ENCODE measurements around the gene GABBR2. TPM values are rescaled to one million over a fixed set of nuclear protein-coding genes. Genes with fewer than 3 reads are reported as not detected.

GABBR2 gene
- polyA plus RNA-seq, 1 donor (not counting 4 experiments of a cell fraction or from before 2014, with no cell fraction given) = 0.01 TPM

DNA sequence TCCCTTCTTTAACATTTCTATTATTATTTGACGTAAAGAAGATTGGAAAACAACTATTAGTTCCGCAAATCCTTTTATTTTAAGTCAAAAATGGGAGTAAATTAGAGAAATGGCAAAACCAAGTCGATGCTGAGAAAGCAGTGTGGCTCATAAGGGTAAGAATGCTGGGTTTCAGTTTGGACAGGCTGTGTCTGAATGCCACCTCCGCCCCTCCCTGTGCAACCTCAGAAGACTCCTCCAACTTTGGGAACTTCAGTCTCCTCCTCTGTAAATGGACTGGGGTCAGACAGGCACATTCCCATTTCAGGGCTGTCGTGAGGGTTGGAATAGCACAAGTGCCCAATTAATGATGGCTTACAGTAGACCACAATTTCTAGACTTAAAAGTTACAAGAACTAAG, 154.0 kb downstream of the GABBR2 start:
- H4K20me1 ChIP-seq (ENCODE audit: control insufficient read depth, extremely low read depth, insufficient read depth, low read length) = no peaks in the 10 kb centered on the region
- dilution Hi-C loops (cut with MboI; ENCODE audit: extremely low pct_ligation_motif_present, low sequenced_read_pairs) = no loop called here
- H3K27me3 ChIP-seq (ENCODE audit: control insufficient read depth, extremely low read depth, insufficient read depth, low read length) = peaks cover 7% of the 10 kb centered on the region
- no peaks in the 10 kb centered on the region for H3K9me1 ChIP-seq (ENCODE audit: control insufficient read depth, extremely low read depth, insufficient read depth, low read length)
- DNase-seq (ENCODE audit: low read depth, low spot score) = no peak
- H2AFZ ChIP-seq (ENCODE audit: control insufficient read depth, low read length) = no peak overlapping the region
- no peak for FAIRE-seq
- H3K36me3 ChIP-seq (ENCODE audit: control insufficient read depth in 2 of 2, extremely low read depth in 1 of 2, insufficient read depth in 2 of 2, low read length in 2 of 2) = no peaks in the 10 kb centered on the region
- TF ChIP-seq, protein P1, sequence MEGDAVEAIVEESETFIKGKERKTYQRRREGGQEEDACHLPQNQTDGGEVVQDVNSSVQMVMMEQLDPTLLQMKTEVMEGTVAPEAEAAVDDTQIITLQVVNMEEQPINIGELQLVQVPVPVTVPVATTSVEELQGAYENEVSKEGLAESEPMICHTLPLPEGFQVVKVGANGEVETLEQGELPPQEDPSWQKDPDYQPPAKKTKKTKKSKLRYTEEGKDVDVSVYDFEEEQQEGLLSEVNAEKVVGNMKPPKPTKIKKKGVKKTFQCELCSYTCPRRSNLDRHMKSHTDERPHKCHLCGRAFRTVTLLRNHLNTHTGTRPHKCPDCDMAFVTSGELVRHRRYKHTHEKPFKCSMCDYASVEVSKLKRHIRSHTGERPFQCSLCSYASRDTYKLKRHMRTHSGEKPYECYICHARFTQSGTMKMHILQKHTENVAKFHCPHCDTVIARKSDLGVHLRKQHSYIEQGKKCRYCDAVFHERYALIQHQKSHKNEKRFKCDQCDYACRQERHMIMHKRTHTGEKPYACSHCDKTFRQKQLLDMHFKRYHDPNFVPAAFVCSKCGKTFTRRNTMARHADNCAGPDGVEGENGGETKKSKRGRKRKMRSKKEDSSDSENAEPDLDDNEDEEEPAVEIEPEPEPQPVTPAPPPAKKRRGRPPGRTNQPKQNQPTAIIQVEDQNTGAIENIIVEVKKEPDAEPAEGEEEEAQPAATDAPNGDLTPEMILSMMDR (optimal IDR thresholded peaks at IDR 0.05 in 1 of 3, IDR thresholded peaks at IDR 0.05 in 1 of 3, conservative IDR thresholded peaks at IDR 0.05 in 1 of 3; ENCODE audit: extremely low read depth in 1 of 3, insufficient read depth in 2 of 3, low read length in 3 of 3) = no peak
- no peak for TF ChIP-seq EZH2 (IDR thresholded peaks at IDR 0.05; ENCODE audit: low read length)
- H3K4me1 ChIP-seq (ENCODE audit: control insufficient read depth, extremely low read depth, insufficient read depth, low read length) = no peaks in the 10 kb centered on the region
- no peak overlapping the region for H3K4me2 ChIP-seq (ENCODE audit: control insufficient read depth, extremely low read depth, insufficient read depth, low read depth, low read length)
- no peaks in the 10 kb centered on the region for H3K9me3 ChIP-seq (ENCODE audit: control insufficient read depth, low read depth, low read length)
- no peak overlapping the region for H3K27ac ChIP-seq (ENCODE audit: control insufficient read depth, insufficient read depth, low read length)
- H3K79me2 ChIP-seq (ENCODE audit: control insufficient read depth, insufficient read depth, low read length) = no peaks in the 10 kb centered on the region
- no peak overlapping the region for H3K4me3 ChIP-seq (ENCODE audit: control insufficient read depth in 2 of 3, extremely low read depth in 1 of 3, insufficient read depth in 2 of 3, low read depth in 1 of 3, low read length in 3 of 3)
- no peak overlapping the region for H3K9ac ChIP-seq (ENCODE audit: control insufficient read depth, extremely low read depth, insufficient read depth, low read length)

DNA sequence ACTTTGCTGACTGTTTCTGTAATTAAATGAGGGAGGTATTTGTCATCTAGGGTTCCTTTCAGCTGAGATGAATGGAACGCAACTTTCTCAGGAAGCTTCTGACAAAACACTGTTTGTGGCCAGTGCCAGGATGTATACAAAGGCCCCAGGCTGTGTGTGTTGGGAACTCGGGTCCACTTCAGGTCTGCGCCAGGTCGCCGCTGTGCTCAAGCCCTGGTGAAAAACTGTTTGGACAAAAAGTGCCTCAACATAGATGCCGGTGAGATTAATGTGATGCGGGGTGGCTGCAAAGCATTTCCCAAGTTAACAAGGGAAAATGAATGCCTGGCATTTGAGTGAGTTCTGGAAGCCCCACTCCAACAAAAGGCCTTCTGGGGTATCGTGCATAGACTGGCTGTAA, 156.4 kb downstream of the GABBR2 start:
- dilution Hi-C loops (cut with MboI; ENCODE audit: extremely low pct_ligation_motif_present, low sequenced_read_pairs) = no loop called here
- no peak for DNase-seq (ENCODE audit: low read depth, low spot score)
- H3K4me3 ChIP-seq (ENCODE audit: control insufficient read depth in 2 of 3, extremely low read depth in 1 of 3, insufficient read depth in 2 of 3, low read depth in 1 of 3, low read length in 3 of 3) = no peak overlapping the region
- no peaks in the 10 kb centered on the region for H4K20me1 ChIP-seq (ENCODE audit: control insufficient read depth, extremely low read depth, insufficient read depth, low read length)
- H3K27me3 ChIP-seq (ENCODE audit: control insufficient read depth, extremely low read depth, insufficient read depth, low read length) = peaks cover 12% of the 10 kb centered on the region
- H3K9me1 ChIP-seq (ENCODE audit: control insufficient read depth, extremely low read depth, insufficient read depth, low read length) = no peaks in the 10 kb centered on the region
- no peaks in the 10 kb centered on the region for H3K9me3 ChIP-seq (ENCODE audit: control insufficient read depth, low read depth, low read length)
- no peak for FAIRE-seq
- H3K27ac ChIP-seq (ENCODE audit: control insufficient read depth, insufficient read depth, low read length) = no peak overlapping the region
- H3K4me1 ChIP-seq (ENCODE audit: control insufficient read depth, extremely low read depth, insufficient read depth, low read length) = no peaks in the 10 kb centered on the region
- H3K36me3 ChIP-seq (ENCODE audit: control insufficient read depth in 2 of 2, extremely low read depth in 1 of 2, insufficient read depth in 2 of 2, low read length in 2 of 2) = no peaks in the 10 kb centered on the region
- TF ChIP-seq, protein P1 (optimal IDR thresholded peaks at IDR 0.05 in 1 of 3, IDR thresholded peaks at IDR 0.05 in 1 of 3, conservative IDR thresholded peaks at IDR 0.05 in 1 of 3; ENCODE audit: extremely low read depth in 1 of 3, insufficient read depth in 2 of 3, low read length in 3 of 3) = no peak
- TF ChIP-seq EZH2 (IDR thresholded peaks at IDR 0.05; ENCODE audit: low read length) = no peak
- H3K4me2 ChIP-seq (ENCODE audit: control insufficient read depth, extremely low read depth, insufficient read depth, low read depth, low read length) = no peak overlapping the region
- H3K79me2 ChIP-seq (ENCODE audit: control insufficient read depth, insufficient read depth, low read length) = no peaks in the 10 kb centered on the region
- H2AFZ ChIP-seq (ENCODE audit: control insufficient read depth, low read length) = no peak overlapping the region
- H3K9ac ChIP-seq (ENCODE audit: control insufficient read depth, extremely low read depth, insufficient read depth, low read length) = no peak overlapping the region
